ENCODE data around the gene CIBAR2.
A peak's percentile ranks its signal among the peaks of the same experiment; 100 is the strongest.
"Not testable (repeated sequence)": the region's sequence is repeated elsewhere in the genome, so short reads cannot be mapped to it uniquely, and the experiment has no call there.

The CIBAR2 gene

GRCh38 chr16:85057212-85057889 is 54.9 kb downstream of the CIBAR2 start:
- no peak for DNase-seq

GRCh38 chr16:85056211-85056748 is 56.0 kb downstream of the CIBAR2 start:
- no peak for DNase-seq

GRCh38 chr16:85055493-85056210 is 56.6 kb downstream of the CIBAR2 start:
- DNase-seq = peak; percentile 76

GRCh38 chr16:85054948-85055492 is 57.3 kb downstream of the CIBAR2 start:
- no peak for DNase-seq

GRCh38 chr16:85054321-85054720 is 58.0 kb downstream of the CIBAR2 start:
- DNase-seq = not testable (repeated sequence)

GRCh38 chr16:85052536-85052935 is 59.7 kb downstream of the CIBAR2 start:
- DNase-seq = no peak

GRCh38 chr16:85051683-85052082 is 60.6 kb downstream of the CIBAR2 start:
- no peak for DNase-seq

- no peak for DNase-seq
Measured at GRCh38 chr16:85051067-85051581, 61.1 kb downstream of the CIBAR2 start.

GRCh38 chr16:85049706-85050305 is 62.5 kb downstream of the CIBAR2 start:
- DNase-seq = no peak

GRCh38 chr16:85048921-85049562 is 63.2 kb downstream of the CIBAR2 start:
- no peak for DNase-seq
